DND-41 (cell line): ENCODE results near the gene TNN.
"Not testable (repeated sequence)": the region's sequence is repeated elsewhere in the genome, so short reads cannot be mapped to it uniquely, and the experiment has no call there.

ENCODE experiments used
- ATAC-seq: fragments of 200-7000 bp; cut with Tn5 transposase; 3 replicates; pipeline ENCODE4 v1.9.1; 2021; ENCODE audit warnings: low read depth; ENCODE audit not compliant: insufficient read depth
- DNase-seq: peaks from one replicate; pipeline ENCODE4 v3.0.0-alpha.2; 2020
- H2AFZ ChIP-seq: 2 replicates; pipeline ENCODE4 v1.6.0; 2012; ENCODE audit warnings: low read depth, low read length
- H3K27ac ChIP-seq: 2 replicates; pipeline ENCODE4 v1.5.1; 2012; ENCODE audit warnings: low read length, inconsistent platforms
- H3K27me3 ChIP-seq: fragments of 200-600 bp; sonication (generic); 2 replicates; pipeline ENCODE4 v1.6.0; 2012; ENCODE audit warnings: low read length, mild to moderate bottlenecking, inconsistent platforms; ENCODE audit not compliant: insufficient read depth, poor library complexity
- H3K36me3 ChIP-seq: 2 replicates; pipeline ENCODE4 v1.5.1; 2012; ENCODE audit warnings: low read length, inconsistent platforms; ENCODE audit not compliant: insufficient read depth
- H3K4me1 ChIP-seq: 2 replicates; pipeline ENCODE4 v1.5.1; 2012; ENCODE audit warnings: mild to moderate bottlenecking, low read length; ENCODE audit not compliant: insufficient read depth
- H3K4me2 ChIP-seq: 2 replicates; pipeline ENCODE4 v1.6.0; 2012; ENCODE audit warnings: mild to moderate bottlenecking, moderate library complexity, low read length, inconsistent platforms; ENCODE audit not compliant: insufficient read depth
- H3K4me3 ChIP-seq, 2 experiments: fragments of 200-600 bp in 1 of 2; shearing (Covaris generic) in 1 of 2; 2 replicates each; pipeline ENCODE4 v1.5.1; 2012 to 2016; ENCODE audit warnings: inconsistent platforms in 2 of 2, low read length in 2 of 2, mild to moderate bottlenecking in 2 of 2, low read depth in 1 of 2, moderate library complexity in 1 of 2
- H3K79me2 ChIP-seq: 2 replicates; pipeline ENCODE4 v1.6.0; 2012; ENCODE audit warnings: low read length, inconsistent platforms; ENCODE audit not compliant: insufficient read depth
- H3K9ac ChIP-seq: 2 replicates; pipeline ENCODE4 v1.6.0; 2012; ENCODE audit warnings: low read depth, mild to moderate bottlenecking, inconsistent platforms, low read length, moderate library complexity
- H3K9me3 ChIP-seq: 2 replicates; pipeline ENCODE4 v1.5.1; 2012; ENCODE audit warnings: low read length, moderate library complexity, mild to moderate bottlenecking, inconsistent platforms; ENCODE audit not compliant: insufficient read depth, severe bottlenecking
- H4K20me1 ChIP-seq: 2 replicates; pipeline ENCODE4 v1.6.0; 2012; ENCODE audit warnings: low read length; ENCODE audit not compliant: insufficient read depth
- EZH2 ChIP-seq: IDR thresholded peaks from 3 replicates; pipeline ENCODE4 v1.6.1; 2012; ENCODE audit warnings: borderline replicate concordance, low read depth, mild to moderate bottlenecking, moderate library complexity, low read length, inconsistent platforms; ENCODE audit not compliant: severe bottlenecking
- TF ChIP-seq, protein P1 (sequence below): IDR thresholded peaks from 2 replicates; pipeline ENCODE4 v1.5.1; 2012; ENCODE audit warnings: borderline replicate concordance, low read length, moderate library complexity, mild to moderate bottlenecking; ENCODE audit not compliant: poor library complexity, severe bottlenecking; ENCODE audit errors: extremely low read depth

The TNN gene

DNA sequence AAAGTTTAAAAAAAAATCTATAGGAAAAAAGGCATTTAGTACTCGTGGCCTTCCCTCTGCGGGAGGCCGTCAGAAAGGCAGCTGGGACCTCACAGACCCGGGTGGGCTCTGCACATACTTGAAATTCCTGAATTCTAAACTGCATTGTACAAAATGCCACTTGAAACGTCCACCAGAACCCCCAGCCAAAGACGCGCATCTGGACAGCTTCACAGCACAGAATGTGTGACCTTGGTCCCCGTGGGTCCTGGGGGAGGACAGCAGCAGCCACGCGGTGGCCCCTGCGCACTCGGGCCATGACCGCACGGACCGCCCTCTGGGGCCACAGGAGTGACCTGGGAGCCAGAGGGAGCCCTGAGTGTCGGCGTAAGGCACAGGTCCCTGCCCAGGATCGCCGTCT is 23.8 kb upstream of the TNN start:
- ATAC-seq (no peak), DNase-seq (no peak)
- no peak for TF ChIP-seq EZH2
- TF ChIP-seq, protein P1, sequence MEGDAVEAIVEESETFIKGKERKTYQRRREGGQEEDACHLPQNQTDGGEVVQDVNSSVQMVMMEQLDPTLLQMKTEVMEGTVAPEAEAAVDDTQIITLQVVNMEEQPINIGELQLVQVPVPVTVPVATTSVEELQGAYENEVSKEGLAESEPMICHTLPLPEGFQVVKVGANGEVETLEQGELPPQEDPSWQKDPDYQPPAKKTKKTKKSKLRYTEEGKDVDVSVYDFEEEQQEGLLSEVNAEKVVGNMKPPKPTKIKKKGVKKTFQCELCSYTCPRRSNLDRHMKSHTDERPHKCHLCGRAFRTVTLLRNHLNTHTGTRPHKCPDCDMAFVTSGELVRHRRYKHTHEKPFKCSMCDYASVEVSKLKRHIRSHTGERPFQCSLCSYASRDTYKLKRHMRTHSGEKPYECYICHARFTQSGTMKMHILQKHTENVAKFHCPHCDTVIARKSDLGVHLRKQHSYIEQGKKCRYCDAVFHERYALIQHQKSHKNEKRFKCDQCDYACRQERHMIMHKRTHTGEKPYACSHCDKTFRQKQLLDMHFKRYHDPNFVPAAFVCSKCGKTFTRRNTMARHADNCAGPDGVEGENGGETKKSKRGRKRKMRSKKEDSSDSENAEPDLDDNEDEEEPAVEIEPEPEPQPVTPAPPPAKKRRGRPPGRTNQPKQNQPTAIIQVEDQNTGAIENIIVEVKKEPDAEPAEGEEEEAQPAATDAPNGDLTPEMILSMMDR: no peak
- H3K4me1 ChIP-seq: no peaks in the 10 kb centered on the region
- H3K79me2 ChIP-seq: no peaks in the 10 kb centered on the region
- no peak overlapping the region for H3K4me2 ChIP-seq
- H3K9me3 ChIP-seq: no peaks in the 10 kb centered on the region
- H3K4me3 ChIP-seq: no peak overlapping the region
- no peaks in the 10 kb centered on the region for H3K36me3 ChIP-seq
- H4K20me1 ChIP-seq: no peaks in the 10 kb centered on the region
- no peak overlapping the region for H2AFZ ChIP-seq
- H3K27me3 ChIP-seq: no peaks in the 10 kb centered on the region
- H3K9ac ChIP-seq: no peak overlapping the region
- no peak overlapping the region for H3K27ac ChIP-seq

DNA sequence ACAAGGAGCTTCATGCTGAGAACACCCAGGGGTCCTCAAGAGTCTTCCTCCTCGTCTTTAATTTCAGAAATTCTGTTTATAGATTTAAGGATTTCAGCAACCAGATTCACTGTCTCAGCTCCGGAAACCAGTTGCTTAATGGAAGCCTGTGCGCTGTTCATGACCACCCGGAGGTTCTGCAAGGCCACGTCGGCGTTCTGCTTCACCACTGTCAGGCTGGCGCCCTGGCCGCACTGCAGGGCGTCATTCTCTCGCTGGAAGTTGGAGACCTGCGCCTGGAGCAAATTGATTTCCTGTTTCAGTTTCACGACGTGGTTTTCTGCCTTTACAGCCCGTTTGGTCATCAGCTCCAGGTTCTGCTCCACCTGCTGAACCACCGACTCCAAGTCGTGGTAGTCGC is 23.0 kb upstream of the TNN start:
- not testable (repeated sequence) for H3K79me2 ChIP-seq, ATAC-seq, H2AFZ ChIP-seq

GRCh38 chr1:175045097-175045496 is 22.5 kb upstream of the TNN start:
- Histone ChIP-seq H3K27ac (no peak overlapping the region), H3K36me3 (no peaks in the 10 kb centered on the region), H4K20me1 (no peaks in the 10 kb centered on the region), H3K4me2 (no peak overlapping the region), H3K4me1 (no peaks in the 10 kb centered on the region), H2AFZ (no peak overlapping the region), H3K9ac (no peak overlapping the region), H3K9me3 (no peaks in the 10 kb centered on the region), H3K79me2 (no peaks in the 10 kb centered on the region), H3K4me3 (no peak overlapping the region), H3K27me3 (peaks cover 6% of the 10 kb centered on the region)
- no peak for ATAC-seq
- TF ChIP-seq, protein P1: no peak
- no peak for TF ChIP-seq EZH2
- no peak for DNase-seq

More for the DNA sequence above, 23.0 kb upstream of the TNN start:
- not testable (repeated sequence) for H3K9ac ChIP-seq, H3K27ac ChIP-seq, H3K9me3 ChIP-seq, H4K20me1 ChIP-seq, H3K36me3 ChIP-seq, H3K4me3 ChIP-seq, DNase-seq, H3K4me1 ChIP-seq, H3K4me2 ChIP-seq, H3K27me3 ChIP-seq

DNA sequence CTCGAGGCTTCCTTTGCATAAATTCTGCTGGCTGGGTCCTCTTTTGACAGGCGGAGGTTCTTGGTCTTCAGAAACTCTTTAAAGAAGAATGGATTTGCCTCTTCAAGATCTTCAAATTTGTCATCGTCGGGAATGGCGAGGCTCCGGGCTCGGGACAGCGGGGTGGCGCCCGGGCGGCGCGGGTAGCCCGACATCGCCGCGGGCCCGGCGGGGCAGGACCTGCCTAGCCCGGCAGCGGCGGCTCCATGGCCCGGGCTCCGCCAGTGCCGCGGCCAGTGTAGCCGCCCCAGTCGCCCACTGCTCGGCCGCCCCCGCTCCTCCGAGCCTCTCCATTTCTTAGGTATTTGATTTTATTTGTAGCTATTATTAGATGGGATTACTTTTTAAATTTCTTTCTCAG is 22.1 kb upstream of the TNN start:
- ATAC-seq (no peak), DNase-seq (no peak)
- H3K4me2 ChIP-seq: no peak overlapping the region
- H3K9me3 ChIP-seq: no peaks in the 10 kb centered on the region
- no peak overlapping the region for H3K9ac ChIP-seq
- H3K27me3 ChIP-seq: peaks cover 6% of the 10 kb centered on the region
- no peaks in the 10 kb centered on the region for H4K20me1 ChIP-seq
- H3K79me2 ChIP-seq: no peaks in the 10 kb centered on the region
- no peak overlapping the region for H2AFZ ChIP-seq
- no peak overlapping the region for H3K27ac ChIP-seq
- no peaks in the 10 kb centered on the region for H3K36me3 ChIP-seq
- no peaks in the 10 kb centered on the region for H3K4me1 ChIP-seq
- no peak for TF ChIP-seq EZH2
- TF ChIP-seq, protein P1: no peak
- no peak overlapping the region for H3K4me3 ChIP-seq
